Activated CD8-positive, alpha-beta memory T cell treated with anti-CD3 and anti-CD28 coated beads for 36 hours (primary cell): ENCODE data around the gene AMOTL1. TPM values are rescaled to one million over a fixed set of nuclear protein-coding genes. Genes with fewer than 3 reads are reported as not detected.

Source experiments
- CTCF ChIA-PET: fragments of 350-600 bp; sonication (Branson Sonifier 250); formaldehyde crosslinking; loops from one replicate; lab custom pipeline; 2021; ENCODE audit warnings: antibody characterized with exemption; lab: Charles Lee
- POLR2A ChIA-PET: fragments of 350-600 bp; sonication (Branson Sonifier 250); formaldehyde crosslinking; loops from one replicate; lab custom pipeline; 2021; ENCODE audit warnings: antibody characterized with exemption; lab: Charles Lee
- total RNA-seq, 2 experiments: library from RNA; stranded (reverse); gene quantifications; one replicate each; pipeline ENCODE4 v1.2.3, GENCODE V29; 2021

Gene AMOTL1
- total RNA-seq, 2 experiments from 2014 or later = 1.0 to 1.6 TPM

GRCh38 chr11:94740083-94741021 is 27.8 kb upstream of the AMOTL1 start:
- POLR2A ChIA-PET = no interaction called here
- CTCF ChIA-PET = interaction anchor here (0.5 kb wide), 1 partner anchor 69 kb away, joined by 3 read pairs; no protein-coding TSS in a partner anchor

DNA sequence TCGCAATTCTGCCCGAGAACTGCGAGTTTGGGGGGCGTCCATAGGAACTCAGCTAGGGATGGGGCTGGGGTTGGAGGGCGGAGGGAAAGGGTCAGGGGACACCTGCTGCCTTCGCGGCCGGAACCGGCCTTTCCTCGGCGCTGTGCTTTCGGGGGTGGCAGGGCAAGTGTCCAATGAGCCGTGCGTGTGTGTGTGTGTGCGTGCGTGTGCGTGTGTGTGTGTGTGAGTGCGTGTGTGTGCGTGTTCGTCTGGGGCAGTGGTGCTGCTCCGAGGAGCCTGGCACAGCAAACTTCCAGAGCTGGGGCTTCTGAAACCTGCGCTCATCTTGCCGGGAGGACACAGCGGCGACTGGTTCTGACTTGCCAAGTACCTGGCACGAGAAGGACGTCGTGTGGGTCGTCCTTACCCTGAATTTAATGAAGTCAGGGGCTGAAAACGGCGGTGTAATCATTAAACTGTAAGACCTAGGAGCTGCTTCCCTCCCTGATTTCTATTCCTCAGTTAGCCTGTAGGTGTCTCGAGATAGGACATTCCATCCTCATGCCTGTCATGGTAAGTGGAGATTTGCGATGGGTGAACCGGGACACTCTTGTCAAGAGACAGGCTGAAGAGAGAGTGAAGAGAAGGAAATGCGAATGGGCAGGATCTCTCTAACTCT is 27.0 kb upstream of the AMOTL1 start:
- POLR2A ChIA-PET = no interaction called here
- CTCF ChIA-PET = no interaction called here

DNA sequence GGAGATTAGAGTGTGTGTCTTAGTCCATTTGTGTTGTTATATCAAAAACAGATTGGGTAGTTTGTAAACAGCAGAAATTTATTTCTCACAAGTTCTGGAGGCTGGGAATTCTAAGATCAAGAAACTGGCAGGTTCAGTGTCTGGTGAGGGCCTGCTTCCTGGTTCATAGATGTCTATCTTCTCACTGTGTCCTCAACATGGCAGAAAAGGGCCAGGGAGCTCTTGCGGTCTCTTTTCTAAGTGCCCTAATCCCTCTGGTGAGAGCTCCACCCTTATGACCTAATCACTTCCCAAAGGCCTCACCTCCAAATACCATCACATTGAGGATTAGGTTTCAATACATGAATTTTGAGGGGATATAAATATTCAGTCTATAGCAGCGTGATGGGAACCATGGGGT is 25.5 kb upstream of the AMOTL1 start:
- POLR2A ChIA-PET = no interaction called here
- CTCF ChIA-PET = no interaction called here

DNA sequence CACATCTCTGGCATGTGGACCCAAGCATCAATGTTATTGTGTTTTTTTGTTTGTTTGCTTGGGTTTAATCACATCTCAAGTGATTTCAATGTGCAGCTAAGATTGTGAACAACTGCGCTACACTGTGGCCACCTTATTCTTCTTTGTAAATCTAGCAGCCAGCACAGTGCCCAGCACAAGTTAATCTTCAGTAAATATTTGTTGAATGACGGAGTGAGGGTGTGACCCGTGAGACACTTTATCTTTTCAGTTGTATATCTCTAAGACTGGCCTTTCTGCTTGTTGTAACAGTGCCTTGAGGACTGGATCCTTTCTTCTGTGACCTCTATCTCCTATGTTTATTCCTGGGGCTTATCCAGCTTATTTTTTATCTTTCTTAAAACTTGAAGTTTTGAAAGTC is 21.4 kb upstream of the AMOTL1 start:
- ChIA-PET CTCF (no interaction called here), POLR2A (no interaction called here)

DNA sequence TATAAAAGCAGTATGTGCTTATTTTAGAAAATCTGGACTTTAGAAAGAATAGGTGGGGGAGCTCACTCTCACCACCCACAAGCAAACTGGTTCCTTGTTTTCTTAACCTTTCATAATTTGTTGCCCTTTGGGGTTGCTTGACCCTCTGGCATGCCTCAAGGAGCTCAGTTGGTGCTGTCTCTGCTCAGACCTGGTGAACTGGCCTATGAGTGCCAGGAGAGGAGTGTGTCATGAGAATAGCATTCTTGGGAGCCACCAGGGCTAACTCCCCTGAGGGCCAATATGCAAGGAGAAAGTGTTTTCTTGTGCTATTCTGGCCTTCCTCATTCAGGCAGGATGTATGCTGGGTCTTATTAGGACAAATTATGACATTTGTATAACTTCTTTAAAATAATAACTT is 21.0 kb upstream of the AMOTL1 start:
- ChIA-PET CTCF (no interaction called here), POLR2A (no interaction called here)

- ChIA-PET POLR2A (no interaction called here), CTCF (no interaction called here)
These were observed 20.5 kb upstream of the AMOTL1 start for GRCh38 chr11:94747601-94748041.

DNA sequence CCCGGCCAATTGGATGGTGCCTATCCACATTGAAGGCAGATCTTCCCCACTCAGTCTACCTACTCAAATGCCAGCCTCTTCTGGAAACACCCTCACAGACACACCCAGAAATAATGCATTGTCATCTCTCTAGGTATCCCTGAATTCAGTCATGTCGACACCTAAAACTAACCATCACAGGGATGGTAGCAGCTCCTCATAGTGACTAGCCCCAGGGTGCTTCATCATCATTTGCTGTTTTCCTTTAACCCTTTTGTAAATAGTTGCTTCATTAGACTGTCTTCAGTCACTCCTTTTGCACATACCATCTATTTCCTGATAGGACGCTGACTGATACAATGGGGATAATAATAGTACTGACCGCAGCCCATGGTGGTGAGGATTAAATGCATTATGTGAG is 18.8 kb upstream of the AMOTL1 start:
- ChIA-PET CTCF (no interaction called here), POLR2A (no interaction called here)

GRCh38 chr11:94750319-94751217 is 17.6 kb upstream of the AMOTL1 start:
- ChIA-PET CTCF (no interaction called here), POLR2A (no interaction called here)

- POLR2A ChIA-PET = no interaction called here
- CTCF ChIA-PET = no interaction called here
These were observed 16.9 kb upstream of the AMOTL1 start for GRCh38 chr11:94751218-94751609.

DNA sequence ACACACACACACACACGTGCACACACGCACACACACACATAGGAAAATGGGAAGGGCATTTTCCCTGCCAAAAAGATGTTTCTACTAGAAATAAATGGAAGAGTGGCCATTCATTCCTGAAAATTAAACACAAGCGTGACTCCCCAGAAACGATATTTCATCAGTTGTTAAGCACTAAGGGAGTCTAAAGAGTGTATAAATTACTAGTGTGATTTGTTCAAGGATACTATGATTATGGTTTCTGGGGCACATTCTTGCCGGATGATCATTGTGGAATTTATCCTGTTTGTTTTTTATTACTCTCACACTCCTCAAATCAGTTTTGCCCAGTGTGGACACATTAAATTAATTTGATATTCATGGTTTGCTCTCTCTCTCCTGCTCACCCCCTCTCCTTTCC is 16.4 kb upstream of the AMOTL1 start:
- POLR2A ChIA-PET = no interaction called here

GRCh38 chr11:94753630-94754029 is 14.5 kb upstream of the AMOTL1 start:
- ChIA-PET CTCF (interaction anchor here (0.6 to 0.7 kb wide), 2 partner anchors 88 to 844 kb away, joined by 3 to 5 read pairs; no protein-coding TSS in a partner anchor), POLR2A (no interaction called here)

More for the DNA sequence above, 16.4 kb upstream of the AMOTL1 start:
- CTCF ChIA-PET = no interaction called here

DNA sequence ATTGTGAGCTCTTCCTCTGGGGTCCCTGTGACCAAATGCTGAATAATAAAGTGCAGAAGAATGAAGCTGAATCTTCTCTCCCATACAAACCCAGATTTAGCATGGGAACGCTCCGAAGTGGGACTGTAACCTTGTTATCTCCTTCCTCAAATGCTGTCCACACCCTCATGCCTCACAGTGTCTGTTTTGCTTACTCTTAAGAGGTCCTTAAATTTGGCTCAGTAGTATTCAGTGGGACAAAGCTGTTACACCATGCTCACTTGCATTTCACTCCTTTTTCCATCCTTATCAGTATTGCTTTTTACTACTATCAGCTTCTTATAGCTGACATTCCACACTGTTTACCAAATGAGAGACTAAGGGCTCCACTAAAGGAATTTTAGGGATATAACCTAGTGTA is 13.8 kb upstream of the AMOTL1 start:
- ChIA-PET POLR2A (no interaction called here), CTCF (interaction anchor here (0.6 kb wide), 1 partner anchor 845 kb away, joined by 3 read pairs; no protein-coding TSS in a partner anchor)

DNA sequence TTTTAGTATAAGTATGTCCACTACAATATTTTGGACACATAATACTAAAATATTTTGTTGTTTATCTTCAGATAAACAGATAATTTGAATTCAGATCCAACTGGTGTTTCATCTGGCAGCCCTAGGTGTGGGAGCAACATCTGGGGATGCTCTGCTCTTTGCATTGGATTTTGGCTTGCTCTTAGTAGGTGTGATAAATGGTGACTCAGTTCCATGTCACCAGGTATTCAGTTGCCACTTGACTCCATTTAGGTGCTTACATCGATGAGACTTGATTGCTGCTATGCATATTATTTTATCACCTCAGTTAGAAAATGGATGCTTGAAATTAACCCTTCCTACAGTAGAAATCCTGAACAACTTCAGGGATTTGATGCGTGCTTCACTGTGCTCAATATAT is 13.3 kb upstream of the AMOTL1 start:
- ChIA-PET POLR2A (no interaction called here), CTCF (no interaction called here)

GRCh38 chr11:94755494-94755893 is 12.7 kb upstream of the AMOTL1 start:
- ChIA-PET POLR2A (no interaction called here), CTCF (no interaction called here)

- ChIA-PET POLR2A (no interaction called here), CTCF (no interaction called here)
These were observed 11.0 kb upstream of the AMOTL1 start for GRCh38 chr11:94757037-94757735.

GRCh38 chr11:94758666-94759065 is 9.5 kb upstream of the AMOTL1 start:
- ChIA-PET CTCF (no interaction called here), POLR2A (no interaction called here)

GRCh38 chr11:94759522-94759921 is 8.6 kb upstream of the AMOTL1 start:
- ChIA-PET CTCF (no interaction called here), POLR2A (no interaction called here)

- ChIA-PET CTCF (no interaction called here), POLR2A (no interaction called here)
These were observed 7.9 kb upstream of the AMOTL1 start for GRCh38 chr11:94760296-94760695.

DNA sequence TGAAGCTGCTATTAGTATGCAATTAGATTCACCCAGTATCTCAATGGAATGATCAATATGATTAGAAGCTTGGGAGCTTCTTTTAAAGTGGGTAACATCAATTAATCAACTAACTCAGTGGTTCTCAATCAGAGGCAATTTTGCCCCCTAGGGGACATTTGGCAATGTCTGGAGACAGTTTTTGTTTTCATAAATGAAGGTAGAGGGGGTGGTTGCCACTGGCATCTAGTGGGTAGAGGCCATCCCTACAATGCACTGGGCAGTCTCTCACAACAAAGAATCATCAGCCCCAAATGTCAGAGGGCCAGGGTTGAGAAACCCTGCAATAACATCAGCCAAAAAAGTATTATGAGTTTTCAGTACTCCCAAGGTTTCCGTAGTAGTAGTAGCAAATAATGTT is 5.9 kb upstream of the AMOTL1 start:
- ChIA-PET POLR2A (no interaction called here), CTCF (no interaction called here)
